Fibroblast of skin of left biceps (primary cell): ENCODE data around the gene BAX.
A peak's percentile ranks its signal among the peaks of the same experiment; 100 is the strongest.

Experiments
- DNase-seq, 2 experiments: peaks; one replicate each; pipeline ENCODE4 v3.0.0-alpha.2; 2013; ENCODE audit warnings: low read depth in 2 of 2

BAX gene

GRCh38 chr19:48985711-48986110 is 31.0 kb downstream of the BAX start:
- no peak for DNase-seq

- DNase-seq: no peak
These were observed 31.5 kb downstream of the BAX start for GRCh38 chr19:48986211-48986610.

GRCh38 chr19:48987323-48987722 is 32.6 kb downstream of the BAX start:
- no peak for DNase-seq

- DNase-seq: no peak
These were observed 33.6 kb downstream of the BAX start for GRCh38 chr19:48988286-48988685.

- DNase-seq: no peak
These were observed 34.2 kb downstream of the BAX start for GRCh38 chr19:48988860-48989259.

- DNase-seq: no peak
These were observed 35.1 kb downstream of the BAX start for GRCh38 chr19:48989701-48990291.

GRCh38 chr19:48990400-48990799 is 35.7 kb downstream of the BAX start:
- DNase-seq: no peak

GRCh38 chr19:48991011-48991609 is 36.4 kb downstream of the BAX start:
- no peak for DNase-seq

- DNase-seq: no peak
These were observed 37.4 kb downstream of the BAX start for GRCh38 chr19:48991873-48992580.

GRCh38 chr19:48992581-48993174 is 38.0 kb downstream of the BAX start:
- DNase-seq: no peak

- DNase-seq: peak; percentile 99
These were observed 38.7 kb downstream of the BAX start, which contains the start of the genes GYS1 and RUVBL2 for GRCh38 chr19:48993175-48994034. GYS1 (minus strand) TSS chr19:48993309; CDS start chr19:48993112, 197 bp downstream. RUVBL2 (plus strand) TSS chr19:48993887; CDS start chr19:48993912, 25 bp downstream.

- DNase-seq: no peak
These were observed 39.3 kb downstream of the BAX start for GRCh38 chr19:48994035-48994386.

GRCh38 chr19:48997972-48998371 is 43.3 kb downstream of the BAX start:
- DNase-seq: no peak

- DNase-seq: no peak
These were observed 45.0 kb downstream of the BAX start for GRCh38 chr19:48999481-49000325.

GRCh38 chr19:49004133-49004532 is 49.5 kb downstream of the BAX start:
- no peak for DNase-seq

- no peak for DNase-seq
These were observed 50.4 kb downstream of the BAX start for GRCh38 chr19:49004964-49005614.

GRCh38 chr19:49006905-49007304 is 52.2 kb downstream of the BAX start:
- no peak for DNase-seq

- DNase-seq: no peak
These were observed 55.2 kb downstream of the BAX start for GRCh38 chr19:49009828-49010227.

- DNase-seq: no peak
These were observed 55.8 kb downstream of the BAX start for GRCh38 chr19:49010453-49010852.

- DNase-seq: no peak
These were observed 56.5 kb downstream of the BAX start for GRCh38 chr19:49011194-49011593.
